ENCODE results near the gene MLH3.

MLH3 gene

DNA sequence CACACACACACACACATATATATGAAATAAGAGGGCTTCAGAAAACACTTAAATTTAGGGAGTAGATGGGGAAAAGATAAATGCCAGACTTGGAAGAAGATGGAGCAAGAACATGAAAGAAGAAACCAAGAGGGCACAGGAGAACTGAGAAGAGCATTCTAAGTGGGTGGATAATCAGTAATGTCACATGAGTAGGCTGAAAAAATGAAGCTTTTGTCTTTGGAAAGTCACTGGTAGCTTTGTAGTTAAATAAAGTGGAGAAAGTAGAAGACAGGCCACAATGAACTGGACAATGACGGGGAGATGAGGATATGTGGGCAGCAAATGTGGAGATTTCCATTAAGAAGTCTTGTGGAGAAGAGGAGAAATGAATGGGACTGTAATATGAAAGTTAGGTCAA, 15.9 kb upstream of the MLH3 start:
- in situ Hi-C loops (cut with MboI; ENCODE audit: low sequenced_read_pairs): no loop called here

DNA sequence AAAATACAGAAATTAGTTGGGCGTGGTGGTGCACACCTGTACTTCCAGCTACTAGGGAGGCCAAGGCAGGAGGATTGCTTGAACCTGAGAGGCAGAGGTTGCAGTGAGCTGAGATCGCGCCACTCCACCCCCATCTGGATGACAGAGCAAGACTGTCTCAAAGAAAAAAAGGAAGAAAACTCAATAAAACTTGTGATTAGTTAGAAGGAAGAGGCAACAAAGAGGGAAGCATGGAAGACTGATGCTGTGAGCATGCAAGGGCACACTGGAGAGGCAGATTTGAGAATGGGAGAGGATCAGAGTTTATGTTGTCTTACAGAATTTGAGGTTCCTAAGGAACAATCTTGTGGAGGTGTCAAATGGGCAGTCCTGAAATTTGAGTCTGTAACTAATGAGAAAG, 15.4 kb upstream of the MLH3 start:
- in situ Hi-C loops (cut with MboI; ENCODE audit: low sequenced_read_pairs): no loop called here

DNA sequence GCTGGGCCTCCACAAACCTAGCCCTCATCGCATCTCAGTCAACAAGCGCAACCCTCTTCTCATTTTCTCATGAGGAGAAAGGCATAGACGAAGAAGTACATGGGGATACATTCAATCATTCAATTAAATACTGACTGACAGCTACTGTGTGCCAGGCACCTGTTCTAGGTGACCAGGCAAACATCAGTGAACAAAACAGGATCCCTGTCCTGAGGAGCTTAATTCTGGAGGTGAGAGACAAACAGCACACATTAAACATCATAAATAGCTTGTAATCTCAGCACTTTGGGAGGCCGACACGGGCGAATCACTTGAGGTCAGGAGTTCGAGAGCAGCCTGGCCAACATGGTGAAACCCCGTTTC, 12.9 kb upstream of the MLH3 start:
- in situ Hi-C loops (cut with MboI; ENCODE audit: low sequenced_read_pairs): no loop called here

DNA sequence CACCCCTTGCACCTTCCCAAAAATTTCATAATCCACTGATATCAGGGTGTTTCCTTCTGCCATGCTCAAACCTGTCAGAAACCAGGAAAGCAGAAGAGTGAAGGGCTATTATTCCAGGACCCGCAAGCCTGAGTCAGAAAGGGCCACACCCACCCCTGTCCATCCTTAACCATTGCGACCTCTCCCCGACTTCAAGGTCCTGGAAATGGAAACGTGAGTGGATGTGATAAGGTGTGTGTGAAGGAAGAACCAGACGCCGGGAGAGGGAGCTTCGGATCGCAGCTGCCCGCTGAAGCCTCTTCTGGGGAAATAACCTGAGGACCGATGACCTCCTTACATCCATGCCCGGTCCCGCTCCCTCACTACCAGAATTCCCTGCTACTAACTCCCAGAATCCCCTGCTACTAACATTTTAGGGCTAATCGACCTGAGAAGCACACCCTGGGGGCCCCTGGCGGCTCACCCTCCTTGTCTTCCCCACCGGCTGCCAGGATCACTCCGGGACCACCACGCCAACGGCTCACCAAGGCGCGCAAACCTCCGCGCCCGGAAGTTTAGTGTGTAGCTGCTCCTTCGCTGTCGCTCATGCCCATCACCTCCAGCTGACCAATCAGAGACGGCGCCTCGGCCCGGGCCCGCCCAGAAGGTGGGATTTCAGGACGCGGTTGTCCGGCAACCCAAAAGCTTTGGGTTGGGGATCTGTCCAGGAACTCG, 12.4 kb upstream of the MLH3 start, which contains the start of gene ACYP1:
ACYP1 (minus strand) TSS at position 534 of the 714 bp plus-strand sequence; CDS start at position 63, 471 bp downstream.
- in situ Hi-C loops (cut with MboI; ENCODE audit: low sequenced_read_pairs): no loop called here

DNA sequence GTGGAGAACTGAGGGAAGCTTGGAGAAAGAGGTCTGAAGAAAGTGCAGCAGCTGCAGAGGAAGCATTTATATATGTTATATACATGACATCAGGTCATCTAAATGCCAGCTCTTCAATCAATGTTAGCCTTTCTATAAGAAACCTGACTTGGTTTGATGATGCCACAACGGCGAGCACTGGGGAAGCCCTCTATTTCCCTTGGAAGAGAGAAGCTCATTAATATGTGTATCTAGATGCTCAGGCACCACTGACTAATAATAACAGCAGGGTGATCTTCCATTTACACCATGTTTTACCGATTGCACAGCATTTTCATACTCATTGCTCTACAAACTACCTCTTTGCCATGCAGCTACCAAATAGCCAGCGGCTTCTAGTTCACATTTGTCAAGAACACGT, 11.7 kb upstream of the MLH3 start:
- in situ Hi-C loops (cut with MboI; ENCODE audit: low sequenced_read_pairs): no loop called here

DNA sequence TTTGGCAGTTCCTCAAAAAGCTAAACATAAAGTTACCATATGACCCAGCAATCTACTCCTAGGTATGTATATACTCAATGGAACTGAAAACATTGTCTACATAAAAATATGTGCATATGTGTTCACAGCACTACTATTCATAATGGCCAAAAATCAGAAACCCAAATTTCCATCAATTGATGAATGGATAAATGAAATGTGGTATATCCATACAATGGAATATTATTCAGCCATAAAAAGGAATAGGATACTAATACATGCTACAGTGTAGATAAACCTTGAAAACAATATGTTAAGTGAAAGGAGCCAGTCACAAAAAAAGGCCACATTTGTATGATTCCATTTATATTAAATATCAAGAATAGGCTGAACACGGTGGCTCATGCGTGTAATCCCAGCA, 9.2 kb upstream of the MLH3 start:
- in situ Hi-C loops (cut with MboI; ENCODE audit: low sequenced_read_pairs): no loop called here

DNA sequence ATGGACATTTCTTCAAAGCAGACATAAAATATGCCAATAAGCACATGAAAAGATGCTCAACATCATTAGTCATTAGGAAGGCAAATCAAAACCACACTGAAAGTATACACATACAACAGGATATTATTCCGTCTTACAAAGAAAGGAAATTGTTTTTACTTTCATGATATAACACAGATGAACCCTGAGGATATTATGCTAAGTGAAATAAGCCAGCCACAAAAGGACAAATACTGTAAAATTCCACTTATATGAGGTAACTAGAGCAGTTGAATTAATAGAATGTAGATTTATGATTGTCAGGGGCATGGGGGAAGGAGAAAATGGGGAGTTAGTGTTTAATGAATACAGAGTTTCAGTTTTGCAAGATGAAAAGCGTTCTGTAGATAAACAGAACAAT, 8.4 kb upstream of the MLH3 start:
- in situ Hi-C loops (cut with MboI; ENCODE audit: low sequenced_read_pairs): no loop called here

DNA sequence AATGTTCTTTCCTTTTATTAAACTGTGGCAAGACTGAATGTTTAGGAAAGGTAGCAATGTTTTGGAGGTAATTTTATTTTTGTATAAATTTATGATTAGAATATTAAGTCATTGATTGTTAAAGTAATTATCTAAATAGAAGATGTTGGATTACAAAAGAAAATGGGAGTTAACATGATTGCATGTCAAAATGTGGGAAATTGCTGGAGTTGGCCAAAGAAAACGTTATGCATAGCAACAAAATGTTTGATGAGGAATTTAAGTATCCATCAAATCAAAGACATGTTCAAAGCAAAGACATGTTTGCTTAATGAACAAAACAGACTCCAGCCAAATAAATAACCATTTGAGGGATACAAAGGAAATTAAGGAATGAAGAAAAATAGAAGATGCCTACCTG, 3.2 kb upstream of the MLH3 start:
- in situ Hi-C loops (cut with MboI; ENCODE audit: low sequenced_read_pairs): no loop called here

DNA sequence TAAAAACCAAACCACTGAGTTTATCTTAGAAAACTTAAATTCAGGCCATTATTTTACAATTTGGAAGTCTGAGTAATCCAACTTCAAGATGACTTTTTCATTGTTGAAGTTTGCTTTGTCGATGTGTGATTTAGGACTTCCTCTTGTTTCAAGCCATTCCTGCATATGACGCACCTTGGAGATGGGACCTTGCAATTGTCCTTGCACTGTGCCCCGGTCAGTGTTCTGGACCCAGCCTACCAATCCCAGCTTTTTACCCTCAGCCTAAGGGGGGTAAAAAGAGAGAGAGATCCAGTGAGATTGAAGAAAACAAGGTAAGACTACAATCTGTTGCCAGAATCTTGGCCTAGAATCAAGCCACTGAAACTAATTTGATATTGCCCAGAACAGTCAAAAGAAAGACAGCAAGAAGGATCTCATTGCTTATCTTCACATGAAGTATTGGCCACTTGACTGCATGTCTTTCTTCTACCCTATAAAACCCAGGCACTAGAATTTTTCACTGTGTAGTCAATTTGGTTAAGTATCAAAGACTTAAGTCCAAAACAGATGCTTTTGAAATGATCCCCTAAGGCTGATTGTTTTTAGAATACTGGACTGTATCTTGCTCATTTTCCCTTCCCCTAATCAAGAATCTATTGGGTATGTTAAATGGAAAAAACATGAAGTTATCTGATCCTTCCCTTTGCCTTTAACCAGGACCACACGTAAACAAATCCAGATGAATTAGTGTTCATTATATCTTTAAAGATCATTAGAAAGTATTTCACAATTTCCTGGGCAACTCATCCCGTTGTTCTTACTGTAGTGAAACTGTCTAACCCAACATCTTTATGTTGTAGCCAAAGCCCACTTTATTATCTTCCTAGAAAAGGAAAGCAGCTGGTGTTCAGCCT, 2.4 kb upstream of the MLH3 start:
- in situ Hi-C loops (cut with MboI; ENCODE audit: low sequenced_read_pairs): no loop called here

DNA sequence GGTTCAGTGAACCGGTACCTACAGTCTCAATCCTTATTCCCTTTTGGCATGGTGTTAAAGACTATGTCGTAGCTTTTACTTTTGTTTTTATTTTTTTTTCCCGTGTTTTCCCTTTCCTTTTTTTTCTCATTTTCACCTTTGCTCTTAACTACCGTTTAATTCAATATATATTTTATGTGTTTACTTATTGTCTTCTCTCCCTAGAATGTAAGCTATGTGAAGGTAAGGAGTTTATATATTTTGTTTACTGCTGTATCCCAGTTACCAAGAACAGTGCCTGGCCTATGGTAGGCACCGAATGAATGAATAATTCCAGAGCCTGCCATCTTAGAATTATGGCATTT, 261 bp upstream of the MLH3 start:
- in situ Hi-C loops (cut with MboI; ENCODE audit: low sequenced_read_pairs): no loop called here

DNA sequence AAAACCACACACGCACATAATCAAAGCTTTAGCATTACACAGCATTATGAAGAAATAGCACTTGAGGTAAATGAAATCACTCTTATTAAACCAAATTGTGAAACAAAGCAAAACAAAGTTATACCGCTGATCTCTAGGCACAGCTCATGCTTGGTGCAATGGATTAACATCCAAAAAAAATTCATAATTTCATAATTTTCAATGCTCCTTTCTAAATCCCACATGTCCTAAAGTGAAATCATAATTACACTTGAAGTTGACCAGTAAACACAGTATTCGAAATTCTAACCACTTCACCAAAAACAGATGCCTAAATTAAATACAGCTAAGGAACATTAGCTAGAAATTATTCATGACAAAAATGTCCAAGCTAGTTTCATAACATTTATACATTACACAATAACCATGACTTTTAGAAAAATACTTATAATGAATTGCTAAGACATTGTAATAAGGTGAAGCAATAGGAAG, 1.5 kb downstream of the MLH3 start:
- in situ Hi-C loops (cut with MboI; ENCODE audit: low sequenced_read_pairs): no loop called here

DNA sequence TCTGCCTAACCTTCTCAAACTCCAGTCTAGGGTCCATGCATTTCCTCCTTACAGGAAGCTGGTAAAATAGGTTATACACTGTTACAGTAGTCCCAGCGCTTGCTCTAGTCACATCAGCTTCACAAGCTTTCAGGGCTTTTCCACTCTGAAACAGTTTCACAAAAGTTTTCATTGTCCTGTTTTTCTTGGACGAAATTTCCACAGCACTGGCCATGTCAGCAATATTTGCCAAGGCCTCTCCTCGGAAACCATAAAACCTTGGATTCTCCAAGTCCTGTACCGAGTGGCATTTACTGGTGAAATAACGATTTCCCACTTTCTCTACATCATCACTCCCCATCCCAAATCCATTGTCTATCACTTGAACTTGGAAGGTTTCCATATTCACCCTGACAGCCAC, 2.1 kb downstream of the MLH3 start:
- in situ Hi-C loops (cut with MboI; ENCODE audit: low sequenced_read_pairs): no loop called here

DNA sequence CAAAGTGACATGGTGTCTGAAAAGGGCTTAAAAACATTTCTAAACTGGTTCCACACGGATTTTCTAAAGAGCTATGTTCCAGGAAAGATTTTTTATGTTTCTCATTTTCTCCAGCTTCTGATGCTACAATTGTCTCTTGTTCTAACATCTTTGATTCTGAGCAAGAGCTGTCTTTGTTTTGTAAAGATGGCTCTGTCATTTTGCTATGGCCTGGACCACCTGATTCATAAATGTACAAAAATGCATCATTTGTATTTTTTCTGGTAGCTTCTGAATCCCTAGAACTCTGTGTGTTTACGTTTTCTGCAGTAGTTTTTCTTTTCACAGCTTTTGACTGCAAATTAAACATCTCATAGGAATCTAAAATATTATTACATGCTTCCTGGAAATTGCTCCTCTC, 3.2 kb downstream of the MLH3 start:
- in situ Hi-C loops (cut with MboI; ENCODE audit: low sequenced_read_pairs): no loop called here

DNA sequence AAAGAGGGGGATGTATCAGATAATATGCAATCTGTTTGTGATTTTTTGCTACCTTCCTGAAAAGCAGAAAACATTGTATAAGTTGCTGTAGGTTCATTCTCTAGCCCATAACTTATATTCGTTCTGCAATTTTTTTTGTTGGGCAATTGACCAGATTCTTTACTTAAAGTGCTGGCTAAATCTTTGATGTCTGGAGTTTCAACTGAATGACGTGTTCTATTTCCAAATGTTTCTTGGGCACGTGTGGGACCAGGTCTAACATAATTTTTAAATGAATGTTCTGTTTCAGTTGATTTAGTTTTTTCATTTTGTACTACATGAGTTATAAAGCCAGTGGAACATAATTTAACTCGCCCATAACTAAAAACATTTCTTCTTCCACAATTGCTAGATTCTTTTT, 3.8 kb downstream of the MLH3 start:
- in situ Hi-C loops (cut with MboI; ENCODE audit: low sequenced_read_pairs): no loop called here

DNA sequence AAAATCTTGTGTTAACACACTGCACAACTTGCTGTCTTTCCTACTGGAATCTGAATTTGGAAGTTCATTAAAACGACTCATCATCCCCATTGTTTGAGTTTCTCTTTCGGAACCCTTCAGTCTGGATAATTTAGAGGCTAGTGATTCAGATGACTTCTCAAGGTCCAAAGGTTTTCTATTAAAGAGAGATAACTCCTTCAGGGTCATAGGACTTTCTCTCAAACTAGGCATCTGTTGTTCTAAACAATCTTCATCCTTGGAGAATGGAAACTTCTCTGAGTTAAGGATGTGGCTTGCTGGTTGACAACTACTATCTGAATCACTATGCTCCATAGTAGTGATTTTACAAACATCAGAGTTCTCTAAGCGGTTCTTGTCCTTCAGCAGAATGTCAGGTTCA, 4.4 kb downstream of the MLH3 start:
- in situ Hi-C loops (cut with MboI; ENCODE audit: low sequenced_read_pairs): no loop called here

DNA sequence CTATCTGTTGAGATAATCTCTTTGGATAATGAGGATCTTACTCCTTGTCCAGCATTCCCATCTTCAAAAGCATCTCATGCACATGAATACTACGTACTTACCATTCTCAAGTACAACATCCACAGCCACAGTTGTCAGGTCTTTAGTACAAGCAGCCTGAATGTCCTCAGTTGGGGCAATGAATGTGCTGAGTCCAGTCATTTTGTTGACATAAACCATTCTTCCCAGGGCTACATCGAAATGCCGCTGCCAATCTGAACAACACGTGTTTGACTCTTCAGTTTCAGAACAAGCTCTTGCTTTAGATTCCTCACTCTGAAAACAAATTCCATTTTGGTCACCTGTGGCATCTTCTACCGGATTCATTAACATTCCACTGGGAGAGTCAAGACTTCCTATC, 5.0 kb downstream of the MLH3 start:
- in situ Hi-C loops (cut with MboI; ENCODE audit: low sequenced_read_pairs): no loop called here

DNA sequence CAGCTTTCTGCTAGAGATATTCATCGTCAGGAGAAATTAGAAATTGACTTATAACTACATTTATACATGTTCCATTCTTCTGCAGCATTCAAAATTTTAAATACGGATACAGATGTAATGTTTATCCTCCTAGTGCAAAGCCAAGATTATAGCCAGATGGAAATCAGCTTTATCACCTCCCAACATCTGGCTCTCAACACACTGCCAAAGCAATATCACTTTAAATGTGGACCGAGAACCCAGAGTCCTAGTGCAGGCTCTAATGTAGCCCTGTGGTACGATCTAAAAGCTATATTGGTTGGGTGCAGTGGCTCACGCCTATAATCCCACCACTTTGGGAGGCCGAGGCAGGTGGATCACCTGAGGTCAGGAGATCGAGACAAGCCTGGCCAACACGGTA, 6.5 kb downstream of the MLH3 start:
- in situ Hi-C loops (cut with MboI; ENCODE audit: low sequenced_read_pairs): no loop called here

DNA sequence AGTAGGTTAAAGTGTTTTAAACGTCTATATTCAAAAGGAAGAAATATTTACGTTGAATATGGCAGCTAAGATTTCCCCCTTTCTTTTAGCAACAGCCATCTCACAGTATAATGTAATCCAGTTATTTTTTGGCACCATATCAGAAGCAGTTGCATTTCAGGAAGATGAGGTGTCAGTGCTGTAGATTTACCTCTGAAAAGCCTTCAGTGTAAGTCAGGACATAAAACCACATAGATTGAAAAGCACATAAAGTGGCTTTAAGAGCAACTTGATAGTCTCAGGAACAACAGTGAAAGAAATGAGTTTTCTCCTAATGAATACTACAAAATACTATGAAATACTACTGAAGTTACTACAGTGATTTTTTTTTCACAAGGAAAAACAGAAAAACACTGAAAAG, 6.9 kb downstream of the MLH3 start:
- in situ Hi-C loops (cut with MboI; ENCODE audit: low sequenced_read_pairs): no loop called here

DNA sequence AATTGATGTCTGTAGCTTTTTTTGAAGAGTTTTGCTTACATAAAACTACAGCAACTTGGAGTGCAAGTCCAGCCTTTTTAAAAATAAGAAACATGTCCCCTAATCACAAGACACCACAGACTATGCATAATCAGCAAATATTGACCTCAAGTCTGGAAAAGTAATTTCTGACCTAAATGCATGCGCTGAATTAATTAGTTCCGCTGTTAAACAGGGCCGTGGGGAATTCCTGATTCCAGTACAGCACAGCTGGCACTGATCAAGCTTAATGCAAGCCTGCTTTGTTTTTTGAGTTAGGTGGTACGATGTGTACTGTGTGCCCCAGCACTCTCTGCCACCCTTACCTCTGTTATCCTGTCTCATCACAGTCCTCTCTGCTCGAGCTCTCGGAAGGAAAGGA, 9.2 kb downstream of the MLH3 start:
- in situ Hi-C loops (cut with MboI; ENCODE audit: low sequenced_read_pairs): no loop called here

DNA sequence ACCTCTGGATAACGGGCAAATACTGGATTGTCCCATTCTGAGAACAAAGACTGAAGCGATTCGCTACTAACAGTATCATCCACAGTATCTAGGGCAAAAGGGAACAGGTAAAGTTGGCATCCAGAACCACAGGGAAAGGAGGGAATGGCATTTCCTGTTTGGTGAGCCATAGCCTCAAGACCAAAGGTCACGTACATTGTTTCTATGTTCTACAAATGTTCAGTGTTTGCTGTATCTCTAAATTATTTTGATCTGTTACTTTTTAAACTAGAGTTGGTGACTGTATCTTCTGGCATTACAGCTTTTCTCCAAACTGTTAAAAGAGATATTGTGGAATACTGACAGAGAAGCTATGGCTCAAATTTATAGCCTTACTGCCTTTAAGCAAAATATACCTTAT, 9.7 kb downstream of the MLH3 start:
- in situ Hi-C loops (cut with MboI; ENCODE audit: low sequenced_read_pairs): no loop called here

DNA sequence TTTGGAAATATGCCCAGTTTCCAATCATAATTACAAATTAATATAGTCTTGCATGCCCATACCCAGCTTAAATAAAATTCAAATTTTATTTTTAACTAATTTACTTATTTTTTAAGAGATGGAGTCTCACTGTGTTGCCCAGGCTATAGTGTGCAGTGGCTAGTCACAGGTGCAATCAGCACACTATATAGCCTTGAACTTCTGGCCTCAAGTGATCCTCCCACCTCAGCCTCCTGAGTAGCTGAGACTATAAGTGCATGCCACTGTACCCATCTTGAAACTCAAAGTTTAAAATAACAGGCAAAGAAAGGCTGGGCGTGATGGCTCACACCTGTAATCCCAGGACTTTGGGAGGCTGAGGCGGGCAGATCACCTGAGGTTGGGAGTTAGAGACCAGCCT, 10.3 kb downstream of the MLH3 start:
- in situ Hi-C loops (cut with MboI; ENCODE audit: low sequenced_read_pairs): no loop called here

DNA sequence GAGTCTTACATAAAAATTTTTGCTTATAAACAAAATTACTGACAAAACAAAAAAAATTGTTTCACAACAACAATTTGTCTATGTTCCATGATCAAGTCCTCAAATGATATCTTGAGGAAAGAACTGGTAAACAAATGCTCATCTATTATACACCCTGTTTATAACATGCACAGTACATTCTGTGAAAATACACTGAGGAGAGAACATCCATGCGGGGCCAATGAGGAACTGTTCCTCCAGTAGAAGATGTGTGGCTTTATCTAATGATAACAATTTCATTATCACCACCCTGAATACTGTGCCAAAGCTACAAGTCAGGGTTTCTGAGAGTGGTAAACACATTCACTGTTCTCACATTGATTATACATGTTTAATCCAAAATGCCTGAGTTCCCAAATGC, 10.8 kb downstream of the MLH3 start:
- in situ Hi-C loops (cut with MboI; ENCODE audit: low sequenced_read_pairs): no loop called here

Data from hTERT RPE-1 (cell line).